ENCODE results near the gene CTSD.

Gene CTSD

DNA sequence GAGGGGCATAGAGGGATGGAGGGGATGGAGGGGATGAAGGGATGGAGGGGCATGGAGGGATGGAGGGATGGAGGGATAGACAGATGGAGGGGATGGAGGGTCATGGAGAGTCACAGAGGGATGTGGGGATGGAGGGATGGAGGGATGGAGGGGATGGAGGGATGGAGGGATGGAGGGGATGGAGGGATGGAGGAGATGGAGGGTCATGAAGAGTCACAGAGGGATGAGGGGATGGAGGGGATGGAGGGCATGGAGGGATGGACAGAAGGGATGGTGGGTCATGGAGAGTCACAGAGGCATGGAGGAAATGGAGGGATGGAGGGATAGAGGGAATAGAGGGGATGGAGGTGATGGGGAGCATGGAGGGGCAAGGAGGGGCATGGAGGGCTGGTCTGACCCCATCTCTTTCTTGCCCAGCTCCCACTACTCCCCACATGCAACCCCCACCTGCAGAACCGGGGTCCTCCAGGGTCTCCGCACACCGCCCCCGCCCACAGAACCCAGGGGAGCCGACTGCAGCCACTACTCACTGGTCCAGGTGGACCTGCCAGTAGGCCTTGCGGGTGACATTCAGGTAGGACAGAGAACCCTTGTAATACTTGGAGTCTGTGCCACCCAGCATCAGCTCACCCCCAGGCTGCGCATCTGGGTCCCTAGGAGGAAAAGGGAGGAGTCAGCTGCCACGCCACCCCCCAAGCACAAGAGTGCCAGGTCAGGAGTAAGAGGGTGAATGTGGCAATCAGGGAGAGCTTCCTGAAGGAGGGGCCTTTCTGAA is 9.2 kb downstream of the CTSD start:
- DNase-seq = no peak

GRCh38 chr11:1753929-1754305 is 9.8 kb downstream of the CTSD start:
- no peak for DNase-seq

DNA sequence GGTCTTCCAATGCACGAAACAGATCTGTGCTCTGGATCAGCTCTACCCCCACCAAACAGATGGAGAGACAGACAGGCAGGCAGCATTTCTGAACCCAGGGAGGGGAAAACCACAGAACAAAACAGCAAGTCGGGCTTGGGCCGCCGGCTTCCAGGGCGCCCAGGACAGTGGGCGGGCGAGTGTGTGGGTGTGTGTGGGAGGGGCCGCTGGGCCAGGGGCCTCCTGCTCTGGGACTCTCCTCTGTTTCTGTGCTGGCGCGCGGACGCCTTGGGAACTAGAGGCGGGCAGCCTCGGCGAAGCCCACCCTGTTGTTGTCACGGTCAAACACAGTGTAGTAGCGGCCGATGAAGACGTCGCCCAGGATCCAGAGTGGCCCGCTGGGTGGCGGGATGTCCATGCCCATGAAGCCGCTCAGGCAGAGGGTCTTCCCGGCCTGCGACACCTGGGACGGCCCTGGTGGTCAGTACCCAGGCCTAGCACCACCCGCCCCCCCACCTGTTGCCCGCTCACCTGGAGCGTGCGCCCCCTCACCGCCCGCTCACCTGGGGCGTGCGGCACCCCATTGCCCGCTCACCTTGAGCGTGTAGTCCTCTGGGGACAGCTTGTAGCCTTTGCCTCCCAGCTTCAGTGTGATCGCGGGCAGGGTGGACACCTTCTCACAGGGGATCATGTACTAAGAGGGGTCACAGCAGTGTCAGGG is 10.3 kb downstream of the CTSD start:
- DNase-seq = no peak

- DNase-seq = no peak
These were observed 10.9 kb downstream of the CTSD start for GRCh38 chr11:1752907-1753228.

- no peak for DNase-seq
These were observed 11.5 kb downstream of the CTSD start for GRCh38 chr11:1751999-1752906.

GRCh38 chr11:1751531-1751921 is 12.2 kb downstream of the CTSD start:
- no peak for DNase-seq

GRCh38 chr11:1750840-1751530 is 12.7 kb downstream of the CTSD start:
- DNase-seq = no peak

DNA sequence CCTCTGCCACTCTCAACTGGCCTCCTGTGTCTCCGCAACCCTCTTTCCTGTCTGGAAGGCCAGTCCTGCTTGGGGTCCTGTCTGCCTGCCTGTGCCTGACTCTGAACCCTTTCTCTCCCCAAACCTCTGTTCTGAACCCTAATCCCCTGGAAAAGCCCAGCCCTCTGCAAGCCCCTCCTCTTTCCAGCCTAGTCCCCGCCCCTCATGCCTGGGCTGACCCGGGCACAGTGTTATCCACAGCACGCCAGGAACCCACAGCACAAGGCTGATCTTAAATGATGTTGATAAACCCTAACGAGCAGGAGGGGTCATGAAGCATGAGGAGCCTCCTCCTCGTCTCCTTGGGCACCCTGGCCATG is 13.3 kb downstream of the CTSD start, which contains the start of gene IFITM10:
Gene IFITM10, minus strand, starts transcription at position 115 of the 359 bp plus-strand sequence. CDS start 153 bp downstream, outside the sequence.
- DNase-seq = no peak

- DNase-seq = no peak
These were observed 14.1 kb downstream of the CTSD start for GRCh38 chr11:1749395-1750351.

- no peak for DNase-seq
These were observed 14.9 kb downstream of the CTSD start for GRCh38 chr11:1748636-1749394.

GRCh38 chr11:1747753-1748635 is 15.7 kb downstream of the CTSD start:
- DNase-seq = no peak

DNA sequence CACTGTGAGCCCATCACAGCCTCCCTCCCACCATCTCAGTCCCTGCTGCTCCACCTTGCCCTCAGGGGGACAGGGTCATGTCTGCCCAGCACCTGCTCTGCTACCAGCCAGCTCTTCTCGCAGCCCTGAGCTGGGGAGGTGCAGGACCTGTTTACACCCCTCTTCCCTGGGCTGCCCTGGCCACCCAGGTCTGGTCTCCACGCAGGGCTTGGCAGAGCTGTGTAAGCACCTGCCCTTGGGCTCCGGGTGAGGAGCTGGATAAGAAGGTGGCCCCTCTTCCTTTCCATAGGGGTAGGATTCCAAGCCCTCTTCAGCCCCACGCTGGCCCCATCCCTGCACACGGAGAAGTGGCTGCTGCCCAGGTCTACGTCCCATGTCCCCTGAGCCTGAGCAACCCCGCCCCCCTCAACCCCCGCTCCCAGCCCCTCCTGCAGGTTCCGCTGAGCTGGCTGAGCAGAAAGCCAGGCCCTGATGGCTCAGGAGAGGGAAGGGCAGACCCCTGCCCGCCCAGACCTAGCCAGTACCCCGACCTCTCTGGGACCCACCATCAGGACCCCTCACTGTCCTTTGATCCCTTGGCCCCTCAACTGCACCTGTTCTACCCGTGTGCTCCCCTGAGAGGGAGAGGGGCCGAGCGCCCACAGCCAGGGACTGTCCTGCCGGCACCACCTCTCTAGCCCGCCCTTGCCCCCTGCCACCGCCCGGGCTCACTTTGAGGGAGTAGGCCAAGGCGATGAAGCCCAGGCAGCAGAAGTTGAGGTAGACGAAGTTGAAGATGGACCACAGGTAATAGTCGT is 16.6 kb downstream of the CTSD start:
- no peak for DNase-seq

DNA sequence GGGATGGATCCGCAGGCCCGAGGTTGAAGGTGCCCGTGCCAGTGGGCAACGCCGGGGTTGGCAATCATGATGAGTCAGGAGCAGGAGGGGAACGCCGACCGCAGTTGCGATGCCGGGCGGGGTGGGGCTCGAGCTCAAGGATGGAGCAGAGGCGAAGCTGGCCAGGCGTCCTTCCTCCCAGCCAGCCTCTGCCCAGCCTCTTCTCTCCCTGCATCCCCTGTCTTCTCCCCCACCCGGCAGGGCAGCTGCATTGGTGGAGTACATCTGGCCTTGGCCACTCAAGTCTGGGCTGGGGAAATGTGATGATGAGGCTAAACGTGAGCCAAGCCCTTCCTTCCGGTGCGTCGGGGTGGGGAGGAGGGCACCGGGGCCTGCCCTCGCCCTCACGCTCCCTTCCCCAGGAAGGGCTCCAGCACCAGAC is 17.2 kb downstream of the CTSD start:
- DNase-seq = peak in 1 of 2 donors; percentile 43

DNA sequence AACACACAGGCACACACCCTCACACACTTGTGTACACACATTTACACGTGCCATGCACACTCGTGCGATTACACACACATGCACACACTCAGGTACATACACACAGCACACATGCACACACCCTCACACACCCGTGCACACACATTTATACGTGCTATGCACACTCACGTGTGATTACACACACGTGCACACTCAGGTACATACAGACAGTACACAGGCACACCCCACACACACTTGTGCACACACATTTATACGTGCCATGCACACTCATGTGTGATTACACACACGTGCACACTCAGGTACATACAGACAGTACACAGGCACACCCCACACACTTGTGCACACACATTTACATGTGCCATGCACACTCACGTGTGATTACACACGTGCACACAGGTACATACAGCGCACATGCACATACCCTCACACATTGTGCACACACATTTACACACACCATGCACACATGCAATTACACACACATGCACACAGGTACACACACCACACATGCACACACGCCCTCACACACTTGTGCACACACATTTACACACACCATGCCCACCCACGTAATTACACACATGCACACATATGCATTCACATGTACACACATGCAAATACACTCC is 17.9 kb downstream of the CTSD start:
- no peak for DNase-seq

DNA sequence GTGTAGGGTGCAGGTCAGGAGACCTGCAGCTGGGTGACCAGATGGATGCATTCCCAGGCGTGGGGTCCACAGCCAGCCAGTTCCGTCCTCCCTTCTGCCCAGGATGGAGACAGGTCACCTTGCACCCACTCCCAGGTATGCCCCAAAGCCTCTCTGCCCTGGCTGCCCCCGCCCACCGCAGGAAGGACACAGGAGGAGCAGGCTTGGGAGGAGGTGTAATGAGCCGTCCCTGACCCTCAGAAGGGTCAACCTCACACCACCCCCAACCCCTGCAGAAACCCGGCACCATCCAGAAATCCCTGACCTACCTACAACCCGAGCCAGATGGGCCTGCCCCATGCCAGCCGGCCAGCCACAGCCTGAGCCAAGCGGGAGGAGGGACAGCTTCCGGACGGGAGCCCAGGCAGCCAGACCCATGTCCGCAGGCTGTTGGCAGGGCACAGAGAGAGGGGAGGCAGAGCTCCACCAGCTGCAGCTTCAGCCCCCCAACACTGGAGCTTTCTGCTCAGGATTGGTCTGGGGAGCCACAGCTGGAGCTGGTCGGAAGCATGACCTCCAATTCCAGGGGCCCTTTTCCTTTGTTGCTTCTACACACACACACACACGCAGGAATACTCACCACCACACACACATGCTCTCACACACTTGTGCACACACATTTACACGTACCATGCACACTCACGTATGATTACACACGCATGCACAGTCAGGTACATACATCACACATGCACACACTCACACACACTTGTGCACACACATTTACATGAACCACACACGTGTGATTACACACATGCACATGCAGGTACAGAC is 18.6 kb downstream of the CTSD start:
- DNase-seq = no peak

GRCh38 chr11:1744137-1744886 is 19.4 kb downstream of the CTSD start:
- no peak for DNase-seq

DNA sequence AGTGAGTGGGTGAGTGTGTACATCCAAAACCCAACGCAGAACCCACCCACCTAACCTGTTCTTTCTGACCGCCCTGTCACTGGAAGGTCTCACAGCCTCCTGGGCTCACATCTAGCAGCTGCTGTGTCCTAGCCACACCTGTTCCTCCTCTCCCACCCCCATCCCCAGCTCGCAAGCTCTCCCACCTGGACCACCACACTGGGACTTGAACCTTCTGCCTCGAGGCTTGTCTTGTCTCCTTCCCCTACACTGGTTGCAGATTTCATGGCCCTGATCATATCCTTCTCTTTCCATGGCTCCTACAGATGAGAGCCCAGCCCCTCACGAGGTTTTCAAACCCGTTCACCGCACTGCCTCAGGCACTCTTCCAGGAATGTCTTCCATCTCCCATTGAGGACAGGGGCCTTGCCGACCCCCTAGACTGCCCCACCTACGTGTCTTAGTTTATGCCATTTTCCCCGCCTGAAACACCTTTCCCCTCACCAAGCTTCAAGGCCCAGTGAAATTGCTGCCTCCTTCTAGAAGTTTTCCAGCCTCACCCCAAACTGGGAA is 20.1 kb downstream of the CTSD start:
- no peak for DNase-seq
